Liver (tissue), 9 donors: Measurements from ENCODE around the gene ANKRD11. TPM values are rescaled to one million over a fixed set of nuclear protein-coding genes. Genes with fewer than 3 reads are reported as not detected.

Source experiments
- DNase-seq: peaks from one replicate; pipeline ENCODE4 v3.0.0-alpha.2; 2017; ENCODE audit warnings: low spot score
- H3K27ac ChIP-seq, 2 donors: one replicate each; pipeline ENCODE4 v1.7.0; 2013; ENCODE audit warnings: inconsistent platforms in 2 of 2, low read length in 2 of 2, control low read depth in 1 of 2, low read depth in 1 of 2, mild to moderate bottlenecking in 1 of 2
- H3K27me3 ChIP-seq, 4 donors: one replicate each; pipeline versions ENCODE4 v1.6.1 to v1.7.0; 2013; ENCODE audit warnings: low read length in 3 of 4, inconsistent platforms in 1 of 4, mild to moderate bottlenecking in 1 of 4, moderate library complexity in 1 of 4; ENCODE audit not compliant: control insufficient read depth in 4 of 4, insufficient read depth in 4 of 4
- H3K36me3 ChIP-seq, 4 donors: one replicate each; pipeline versions ENCODE4 v1.6.1 to v1.7.0; 2013; ENCODE audit warnings: low read length in 3 of 4, mild to moderate bottlenecking in 3 of 4, low read depth in 1 of 4, moderate library complexity in 1 of 4; ENCODE audit not compliant: control insufficient read depth in 4 of 4, insufficient read depth in 3 of 4
- H3K4me1 ChIP-seq, 4 donors: one replicate each; pipeline versions ENCODE4 v1.6.1 to v1.7.0; 2013; ENCODE audit warnings: low read length in 3 of 4, mild to moderate bottlenecking in 3 of 4, moderate library complexity in 1 of 4; ENCODE audit not compliant: control insufficient read depth in 4 of 4, insufficient read depth in 4 of 4
- H3K4me3 ChIP-seq, 3 donors: one replicate each; pipeline versions ENCODE4 v1.6.1 to v1.7.0; 2013; ENCODE audit warnings: low read length in 3 of 3, control low read depth in 1 of 3, low read depth in 1 of 3, mild to moderate bottlenecking in 1 of 3
- H3K9ac ChIP-seq, 2 donors: one replicate each; pipeline ENCODE4 v1.7.0; 2013; ENCODE audit warnings: low read length in 2 of 2, mild to moderate bottlenecking in 2 of 2, moderate library complexity in 2 of 2, control low read depth in 1 of 2, low read depth in 1 of 2
- H3K9me3 ChIP-seq, 4 donors: one replicate each; pipeline versions ENCODE4 v1.6.1 to v1.7.0; 2013; ENCODE audit warnings: low read length in 3 of 4; ENCODE audit not compliant: control insufficient read depth in 4 of 4
- EGR1 ChIP-seq, 2 donors: IDR thresholded peaks; 2 replicates each; pipeline ENCODE4 v1.6.1; 2016 to 2018; ENCODE audit warnings: antibody characterized with exemption in 2 of 2, low read depth in 2 of 2
- FOXA1 ChIP-seq: IDR thresholded peaks from 2 replicates; pipeline ENCODE4 v1.6.1; 2016; ENCODE audit warnings: antibody characterized with exemption
- FOXA2 ChIP-seq: IDR thresholded peaks from 2 replicates; pipeline ENCODE4 v1.6.1; 2016; ENCODE audit warnings: antibody characterized with exemption
- GABPA ChIP-seq, 2 donors: IDR thresholded peaks in 1 of 2; conservative IDR thresholded peaks in 1 of 2; 2 replicates each; pipeline ENCODE4 v1.6.1; 2016; ENCODE audit warnings: antibody characterized with exemption in 2 of 2, mild to moderate bottlenecking in 1 of 2, moderate library complexity in 1 of 2
- HNF4A ChIP-seq, 2 donors: conservative IDR thresholded peaks; 2 replicates each; pipeline ENCODE4 v1.6.1; 2016; ENCODE audit warnings: antibody characterized with exemption in 2 of 2, mild to moderate bottlenecking in 2 of 2
- HNF4G ChIP-seq: IDR thresholded peaks from 2 replicates; pipeline ENCODE4 v1.6.1; 2016; ENCODE audit warnings: antibody characterized with exemption
- JUND ChIP-seq, 2 donors: IDR thresholded peaks; 2 replicates each; pipeline ENCODE4 v1.6.1; 2016; ENCODE audit warnings: antibody characterized with exemption in 2 of 2
- NR2F2 ChIP-seq: IDR thresholded peaks from 2 replicates; pipeline ENCODE4 v1.6.1; 2016; ENCODE audit warnings: antibody characterized with exemption
- RAD21 ChIP-seq, 2 donors: IDR thresholded peaks; 2 replicates each; pipeline ENCODE4 v1.6.1; 2016; ENCODE audit warnings: antibody characterized with exemption in 2 of 2, mild to moderate bottlenecking in 2 of 2
- RXRA ChIP-seq, 2 donors: IDR thresholded peaks; 2 replicates each; pipeline ENCODE4 v1.6.1; 2017 to 2018; ENCODE audit warnings: antibody characterized with exemption in 2 of 2, mild to moderate bottlenecking in 1 of 2
- SP1 ChIP-seq: IDR thresholded peaks from 2 replicates; pipeline ENCODE4 v1.6.1; 2018; ENCODE audit warnings: antibody characterized with exemption, mild to moderate bottlenecking
- TAF1 ChIP-seq: conservative IDR thresholded peaks from 2 replicates; pipeline ENCODE4 v1.6.1; 2016; ENCODE audit warnings: antibody characterized with exemption, mild to moderate bottlenecking
- YY1 ChIP-seq: IDR thresholded peaks from 2 replicates; pipeline ENCODE4 v1.6.1; 2016; ENCODE audit warnings: antibody characterized with exemption, mild to moderate bottlenecking
- WGBS: extraction: QIAGEN DNeasy Blood & Tissue Kit; methylation state at CpG from one replicate; pipeline ENCODE4 v1.1.7; 2013; 5-methylcytosine and 5-hydroxymethylcytosine counted together
- polyA plus RNA-seq, 2 donors: library from polyadenylated mRNA; stranded (reverse) in 1 of 2; unstranded in 1 of 2; fragments of 200-250 nt in 1 of 2; fragments of >200 nt in 1 of 2; fragmentation: Nextera tagmentation in 1 of 2; extraction: Ambion mirVana in 1 of 2; gene quantifications; one replicate each; pipeline versions ENCODE4 v1.2.1 to v1.2.3, GENCODE V29; 2013 to 2015
- total RNA-seq, 2 donors: library from RNA; depleted of rRNA; stranded (reverse); fragments of >200 nt; gene quantifications; one replicate each; pipeline ENCODE4 v1.2.3, GENCODE V29; 2014
- TF ChIP-seq, protein P1 (sequence below): fragments of 150-350 bp; IDR thresholded peaks from 2 replicates; pipeline ENCODE4 v1.5.1; 2017; ENCODE audit warnings: improper control_type of control experiment, low read depth, low read length; ENCODE audit not compliant: missing input control
- TF ChIP-seq, protein P2 (sequence below): IDR thresholded peaks from 2 replicates; pipeline ENCODE4 v1.6.1; 2016; ENCODE audit warnings: antibody characterized with exemption
- TF ChIP-seq, protein P3 (sequence below): IDR thresholded peaks from 2 replicates; pipeline ENCODE4 v1.6.1; 2016; ENCODE audit warnings: antibody characterized with exemption
- TF ChIP-seq, protein P4 (sequence below): IDR thresholded peaks from 2 replicates; pipeline ENCODE4 v1.6.1; 2016; ENCODE audit warnings: antibody characterized with exemption, mild to moderate bottlenecking
- TF ChIP-seq, protein P5 (sequence below): IDR thresholded peaks from 2 replicates; pipeline ENCODE4 v1.6.1; 2016; ENCODE audit warnings: antibody characterized with exemption
- donor health status: healthy.
- donor health status: healthy.
- donor health status: healthy.
- donor health status: healthy.
- donor health status: healthy.

ANKRD11 gene
- total and polyA plus RNA-seq, 4 donors = 16.3 to 55.1 (median 28.0) TPM

DNA sequence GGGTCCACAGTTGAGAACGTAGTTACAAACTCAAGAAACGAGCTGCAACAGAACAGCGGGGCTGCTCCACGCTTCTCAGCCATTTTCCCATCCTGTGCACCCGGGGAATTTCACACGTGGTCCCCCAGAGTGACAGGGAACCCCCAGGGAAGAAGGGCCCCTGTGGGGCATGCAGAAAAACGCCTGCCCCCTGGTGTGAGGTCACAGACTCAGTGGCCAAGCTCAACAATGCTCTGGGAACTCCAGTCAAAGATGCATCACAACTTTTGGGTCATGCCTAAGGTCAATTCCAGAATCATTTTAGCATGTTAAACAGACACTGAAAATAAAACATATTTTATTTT lies 157.5 kb downstream of the ANKRD11 start (continued):
- TF ChIP-seq, protein P1, sequence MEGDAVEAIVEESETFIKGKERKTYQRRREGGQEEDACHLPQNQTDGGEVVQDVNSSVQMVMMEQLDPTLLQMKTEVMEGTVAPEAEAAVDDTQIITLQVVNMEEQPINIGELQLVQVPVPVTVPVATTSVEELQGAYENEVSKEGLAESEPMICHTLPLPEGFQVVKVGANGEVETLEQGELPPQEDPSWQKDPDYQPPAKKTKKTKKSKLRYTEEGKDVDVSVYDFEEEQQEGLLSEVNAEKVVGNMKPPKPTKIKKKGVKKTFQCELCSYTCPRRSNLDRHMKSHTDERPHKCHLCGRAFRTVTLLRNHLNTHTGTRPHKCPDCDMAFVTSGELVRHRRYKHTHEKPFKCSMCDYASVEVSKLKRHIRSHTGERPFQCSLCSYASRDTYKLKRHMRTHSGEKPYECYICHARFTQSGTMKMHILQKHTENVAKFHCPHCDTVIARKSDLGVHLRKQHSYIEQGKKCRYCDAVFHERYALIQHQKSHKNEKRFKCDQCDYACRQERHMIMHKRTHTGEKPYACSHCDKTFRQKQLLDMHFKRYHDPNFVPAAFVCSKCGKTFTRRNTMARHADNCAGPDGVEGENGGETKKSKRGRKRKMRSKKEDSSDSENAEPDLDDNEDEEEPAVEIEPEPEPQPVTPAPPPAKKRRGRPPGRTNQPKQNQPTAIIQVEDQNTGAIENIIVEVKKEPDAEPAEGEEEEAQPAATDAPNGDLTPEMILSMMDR = no peak
- no peak for TF ChIP-seq RXRA (IDR thresholded peaks at IDR 0.05)
- no peak for TF ChIP-seq HNF4G

DNA sequence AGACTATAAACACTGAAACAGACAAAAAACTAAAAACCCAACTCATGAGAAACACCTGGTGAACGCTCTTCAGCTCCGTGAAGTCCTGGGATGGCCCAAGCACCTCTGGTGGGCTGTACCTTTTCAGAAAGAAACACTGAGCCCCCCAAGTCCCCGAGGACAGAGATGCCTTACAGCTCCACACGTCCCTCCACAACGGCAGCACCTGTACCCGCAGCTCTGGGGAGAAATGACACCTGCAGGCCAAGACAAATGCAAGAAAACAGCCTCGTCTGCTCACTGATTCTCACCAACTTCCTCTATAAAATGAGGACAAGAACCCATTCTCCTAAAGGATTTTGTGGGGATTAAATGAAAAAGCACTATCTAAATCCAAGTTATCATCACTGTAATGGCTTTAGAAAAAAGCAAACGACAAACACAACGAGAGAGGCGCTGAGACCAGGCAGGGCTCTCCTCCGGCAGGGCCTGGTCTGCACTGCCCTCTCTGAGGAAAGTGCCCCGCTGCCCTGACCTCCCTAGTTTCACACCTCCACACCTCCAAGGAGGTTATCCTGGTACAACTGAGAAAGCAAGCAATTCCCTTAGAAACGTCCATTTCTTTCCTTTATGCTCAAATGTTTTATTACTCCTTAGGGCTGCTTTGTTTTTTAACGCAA lies 158.0 kb downstream of the ANKRD11 start:
- TF ChIP-seq EGR1 (IDR thresholded peaks at IDR 0.05; ENCODE audit: low read depth in 2 of 2) = no peak
- no peak for TF ChIP-seq FOXA1
- no peak for TF ChIP-seq FOXA2
- H3K9me3 ChIP-seq = no peaks in the 10 kb centered on the region
- no peak overlapping the region for H3K9ac ChIP-seq
- peaks cover 2 to 33% (median 24%) of the 10 kb centered on the region in 4 donors for H3K4me1 ChIP-seq
- no peak overlapping the region for H3K27ac ChIP-seq
- no peak for DNase-seq
- H3K27me3 ChIP-seq = no peaks in the 10 kb centered on the region
- 81% methylated on average over 14 of the region's 14 CpGs for WGBS
- H3K4me3 ChIP-seq = no peak overlapping the region
- H3K36me3 ChIP-seq = no peaks in the 10 kb centered on the region

DNA sequence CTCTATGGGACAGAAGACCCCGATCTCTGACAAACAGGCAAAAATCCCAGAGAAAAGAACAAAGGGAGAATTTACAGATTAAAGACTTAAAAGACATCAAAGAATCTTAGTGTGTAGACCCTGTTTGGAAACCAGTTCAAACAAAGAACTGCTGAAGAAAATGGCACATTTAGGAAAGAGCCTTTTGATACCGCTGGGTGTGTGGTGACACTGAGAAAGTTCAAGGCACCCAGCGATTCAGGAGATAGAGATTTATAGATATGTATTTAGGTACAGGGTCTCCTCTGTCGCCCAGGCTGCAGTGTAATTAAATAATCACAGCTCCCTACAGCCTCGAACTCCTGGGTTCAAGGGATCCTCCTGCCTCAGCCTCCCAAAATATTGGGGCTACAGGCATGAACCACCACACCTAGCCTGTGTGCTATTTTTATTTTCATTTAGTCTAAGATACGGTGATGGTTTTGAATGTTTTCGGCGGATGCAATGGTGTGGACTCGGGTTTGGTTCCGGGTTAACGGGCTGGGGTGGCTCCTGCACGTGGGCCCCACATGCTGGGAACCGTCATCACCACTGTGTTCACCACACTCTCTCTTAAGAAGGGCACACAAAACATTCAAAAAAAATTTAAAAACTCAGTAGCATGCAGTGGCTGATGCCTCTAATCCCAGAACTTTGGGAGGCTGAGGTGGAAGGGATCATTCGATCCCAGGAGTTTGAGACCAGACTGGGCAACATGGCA lies 158.8 kb downstream of the ANKRD11 start:
- H3K27me3 ChIP-seq = no peaks in the 10 kb centered on the region
- H3K27ac ChIP-seq = no peak overlapping the region
- H3K9me3 ChIP-seq = no peaks in the 10 kb centered on the region
- no peak overlapping the region for H3K4me3 ChIP-seq
- H3K4me1 ChIP-seq = peaks cover 2 to 40% (median 25%) of the 10 kb centered on the region in 4 donors
- H3K9ac ChIP-seq = no peak overlapping the region
- DNase-seq = no peak
- H3K36me3 ChIP-seq = no peaks in the 10 kb centered on the region
- WGBS = 93% methylated on average over 14 of the region's 14 CpGs
- TF ChIP-seq TAF1 (no peak), HNF4G (no peak), RAD21 (IDR thresholded peaks at IDR 0.05) (no peak), HNF4A (conservative IDR thresholded peaks at IDR 0.05) (no peak), SP1 (no peak), JUND (IDR thresholded peaks at IDR 0.05) (no peak), GABPA (IDR thresholded peaks at IDR 0.05 in 1 of 2, conservative IDR thresholded peaks at IDR 0.05 in 1 of 2) (no peak), YY1 (no peak), FOXA2 (no peak), EGR1 (IDR thresholded peaks at IDR 0.05; ENCODE audit: low read depth in 2 of 2) (no peak), NR2F2 (no peak), RXRA (IDR thresholded peaks at IDR 0.05) (no peak), FOXA1 (no peak)
- TF ChIP-seq, protein P2, sequence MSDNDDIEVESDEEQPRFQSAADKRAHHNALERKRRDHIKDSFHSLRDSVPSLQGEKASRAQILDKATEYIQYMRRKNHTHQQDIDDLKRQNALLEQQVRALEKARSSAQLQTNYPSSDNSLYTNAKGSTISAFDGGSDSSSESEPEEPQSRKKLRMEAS = no peak
- TF ChIP-seq, protein P3, sequence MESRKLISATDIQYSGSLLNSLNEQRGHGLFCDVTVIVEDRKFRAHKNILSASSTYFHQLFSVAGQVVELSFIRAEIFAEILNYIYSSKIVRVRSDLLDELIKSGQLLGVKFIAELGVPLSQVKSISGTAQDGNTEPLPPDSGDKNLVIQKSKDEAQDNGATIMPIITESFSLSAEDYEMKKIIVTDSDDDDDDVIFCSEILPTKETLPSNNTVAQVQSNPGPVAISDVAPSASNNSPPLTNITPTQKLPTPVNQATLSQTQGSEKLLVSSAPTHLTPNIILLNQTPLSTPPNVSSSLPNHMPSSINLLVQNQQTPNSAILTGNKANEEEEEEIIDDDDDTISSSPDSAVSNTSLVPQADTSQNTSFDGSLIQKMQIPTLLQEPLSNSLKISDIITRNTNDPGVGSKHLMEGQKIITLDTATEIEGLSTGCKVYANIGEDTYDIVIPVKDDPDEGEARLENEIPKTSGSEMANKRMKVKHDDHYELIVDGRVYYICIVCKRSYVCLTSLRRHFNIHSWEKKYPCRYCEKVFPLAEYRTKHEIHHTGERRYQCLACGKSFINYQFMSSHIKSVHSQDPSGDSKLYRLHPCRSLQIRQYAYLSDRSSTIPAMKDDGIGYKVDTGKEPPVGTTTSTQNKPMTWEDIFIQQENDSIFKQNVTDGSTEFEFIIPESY = no peak
- TF ChIP-seq, protein P4, sequence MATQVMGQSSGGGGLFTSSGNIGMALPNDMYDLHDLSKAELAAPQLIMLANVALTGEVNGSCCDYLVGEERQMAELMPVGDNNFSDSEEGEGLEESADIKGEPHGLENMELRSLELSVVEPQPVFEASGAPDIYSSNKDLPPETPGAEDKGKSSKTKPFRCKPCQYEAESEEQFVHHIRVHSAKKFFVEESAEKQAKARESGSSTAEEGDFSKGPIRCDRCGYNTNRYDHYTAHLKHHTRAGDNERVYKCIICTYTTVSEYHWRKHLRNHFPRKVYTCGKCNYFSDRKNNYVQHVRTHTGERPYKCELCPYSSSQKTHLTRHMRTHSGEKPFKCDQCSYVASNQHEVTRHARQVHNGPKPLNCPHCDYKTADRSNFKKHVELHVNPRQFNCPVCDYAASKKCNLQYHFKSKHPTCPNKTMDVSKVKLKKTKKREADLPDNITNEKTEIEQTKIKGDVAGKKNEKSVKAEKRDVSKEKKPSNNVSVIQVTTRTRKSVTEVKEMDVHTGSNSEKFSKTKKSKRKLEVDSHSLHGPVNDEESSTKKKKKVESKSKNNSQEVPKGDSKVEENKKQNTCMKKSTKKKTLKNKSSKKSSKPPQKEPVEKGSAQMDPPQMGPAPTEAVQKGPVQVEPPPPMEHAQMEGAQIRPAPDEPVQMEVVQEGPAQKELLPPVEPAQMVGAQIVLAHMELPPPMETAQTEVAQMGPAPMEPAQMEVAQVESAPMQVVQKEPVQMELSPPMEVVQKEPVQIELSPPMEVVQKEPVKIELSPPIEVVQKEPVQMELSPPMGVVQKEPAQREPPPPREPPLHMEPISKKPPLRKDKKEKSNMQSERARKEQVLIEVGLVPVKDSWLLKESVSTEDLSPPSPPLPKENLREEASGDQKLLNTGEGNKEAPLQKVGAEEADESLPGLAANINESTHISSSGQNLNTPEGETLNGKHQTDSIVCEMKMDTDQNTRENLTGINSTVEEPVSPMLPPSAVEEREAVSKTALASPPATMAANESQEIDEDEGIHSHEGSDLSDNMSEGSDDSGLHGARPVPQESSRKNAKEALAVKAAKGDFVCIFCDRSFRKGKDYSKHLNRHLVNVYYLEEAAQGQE = no peak
- TF ChIP-seq, protein P5, sequence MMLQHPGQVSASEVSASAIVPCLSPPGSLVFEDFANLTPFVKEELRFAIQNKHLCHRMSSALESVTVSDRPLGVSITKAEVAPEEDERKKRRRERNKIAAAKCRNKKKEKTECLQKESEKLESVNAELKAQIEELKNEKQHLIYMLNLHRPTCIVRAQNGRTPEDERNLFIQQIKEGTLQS = no peak
- TF ChIP-seq, protein P1 = no peak
